Loucy (cell line): ENCODE results near the gene BAD.
"Not testable (repeated sequence)": the region's sequence is repeated elsewhere in the genome, so short reads cannot be mapped to it uniquely, and the experiment has no call there.

Experiments used
- H2AFZ ChIP-seq: fragments of 200-600 bp; sonication (generic); 2 replicates; pipeline ENCODE4 v1.6.0; 2016; ENCODE audit warnings: antibody characterized with exemption, mild to moderate bottlenecking, low read length, moderate library complexity
- H3F3A ChIP-seq: fragments of 200-600 bp; 2 replicates; pipeline ENCODE4 v1.6.0; 2016; ENCODE audit warnings: antibody characterized with exemption, low read depth, mild to moderate bottlenecking
- H3K27me3 ChIP-seq: fragments of 200-600 bp; sonication (generic); 2 replicates; pipeline ENCODE4 v1.6.1; 2014; ENCODE audit warnings: low read length, mild to moderate bottlenecking; ENCODE audit not compliant: insufficient read depth, poor library complexity, severe bottlenecking
- H3K36me3 ChIP-seq: fragments of 200-600 bp; sonication (generic); 2 replicates; pipeline ENCODE4 v1.6.1; 2016; ENCODE audit warnings: low read length; ENCODE audit not compliant: insufficient read depth
- H3K4me1 ChIP-seq: fragments of 200-600 bp; sonication (generic); 2 replicates; pipeline ENCODE4 v1.5.1; 2014; ENCODE audit warnings: low read length, mild to moderate bottlenecking; ENCODE audit not compliant: insufficient read depth, poor library complexity, severe bottlenecking
- H3K4me2 ChIP-seq: fragments of 200-600 bp; sonication (generic); 2 replicates; pipeline ENCODE4 v1.6.0; 2014; ENCODE audit warnings: antibody characterized with exemption, low read length, low read depth, mild to moderate bottlenecking; ENCODE audit not compliant: poor library complexity, severe bottlenecking
- H3K4me3 ChIP-seq: fragments of 200-600 bp; sonication (generic); 2 replicates; pipeline ENCODE4 v1.5.1; 2014; ENCODE audit warnings: low read length, mild to moderate bottlenecking, mixed read lengths; ENCODE audit not compliant: poor library complexity, severe bottlenecking
- H3K79me2 ChIP-seq: fragments of 200-600 bp; sonication (generic); 2 replicates; pipeline ENCODE4 v1.6.1; 2014; ENCODE audit warnings: low read length; ENCODE audit not compliant: insufficient read depth
- H3K9ac ChIP-seq: fragments of 200-600 bp; sonication (generic); 2 replicates; pipeline ENCODE4 v1.6.0; 2014; ENCODE audit warnings: mild to moderate bottlenecking, low read depth, low read length, moderate library complexity; ENCODE audit not compliant: poor library complexity, severe bottlenecking
- H3K9me2 ChIP-seq: fragments of 200-600 bp; sonication (generic); replicated peaks from 2 replicates; pipeline ENCODE4 v1.6.1; 2016; ENCODE audit warnings: low read depth, low read length, mixed read lengths
- H3K9me3 ChIP-seq: fragments of 200-600 bp; sonication (generic); 2 replicates; pipeline ENCODE4 v1.6.1; 2014; ENCODE audit warnings: mild to moderate bottlenecking, antibody characterized with exemption, low read length, low read depth; ENCODE audit not compliant: insufficient read depth
- H4K20me1 ChIP-seq: fragments of 200-600 bp; sonication (generic); 2 replicates; pipeline ENCODE4 v1.6.0; 2014; ENCODE audit warnings: antibody characterized with exemption, low read length, mild to moderate bottlenecking; ENCODE audit not compliant: insufficient read depth, poor library complexity, severe bottlenecking
- CTCF ChIP-seq: fragments of 200-600 bp; sonication (generic); conservative IDR thresholded peaks from 2 replicates; pipeline ENCODE4 v1.5.1; 2014; ENCODE audit warnings: mild to moderate bottlenecking, antibody characterized with exemption, low read length
- EZH2phosphoT487 ChIP-seq: fragments of 200-600 bp; IDR thresholded peaks from 2 replicates; pipeline ENCODE4 v1.6.1; 2018; ENCODE audit warnings: antibody characterized with exemption, mild to moderate bottlenecking, moderate library complexity, borderline replicate concordance

BAD gene

GRCh38 chr11:64316672-64317324 lies 32.3 kb upstream of the BAD start:
- peaks cover 7% of the 10 kb centered on the region; the same call in 1 of the 2 replicates for H3F3A ChIP-seq
- H3K79me2 ChIP-seq, result peaks cover 49% of the 10 kb centered on the region
- H2AFZ ChIP-seq, result peak overlapping the region; percentile 16; the same call in 1 of the 2 replicates
- no peaks in the 10 kb centered on the region for H3K9me3 ChIP-seq
- peaks cover 7% of the 10 kb centered on the region; the same call in 1 of the 2 replicates for H3K36me3 ChIP-seq
- TF ChIP-seq CTCF (no peak; the same call in 1 of the 2 replicates), EZH2phosphoT487 (no peak)
- peaks cover 17% of the 10 kb centered on the region for H3K4me1 ChIP-seq
- H4K20me1 ChIP-seq, result peaks cover 10% of the 10 kb centered on the region
- H3K4me3 ChIP-seq, result peak overlapping the region; percentile 72
- no peaks in the 10 kb centered on the region for H3K9me2 ChIP-seq
- no peaks in the 10 kb centered on the region for H3K27me3 ChIP-seq
- H3K9ac ChIP-seq, result peak overlapping the region; percentile 77
- H3K4me2 ChIP-seq, result peak overlapping the region; percentile 57

- peak overlapping the region; percentile 72 for H3K4me3 ChIP-seq
- not testable (repeated sequence) for H3K36me3 ChIP-seq, H2AFZ ChIP-seq, H3K27me3 ChIP-seq, H3F3A ChIP-seq, H3K9me2 ChIP-seq, H3K9me3 ChIP-seq
- peaks cover 11% of the 10 kb centered on the region for H4K20me1 ChIP-seq
- H3K4me2 ChIP-seq, result peak overlapping the region; percentile 57
- H3K79me2 ChIP-seq, result peaks cover 53% of the 10 kb centered on the region
- H3K4me1 ChIP-seq, result peaks cover 17% of the 10 kb centered on the region
- H3K9ac ChIP-seq, result peak overlapping the region; percentile 77
Measured at GRCh38 chr11:64315667-64316526, 31.4 kb upstream of the BAD start.

- Histone ChIP-seq H3K27me3 (no peaks in the 10 kb centered on the region), H2AFZ (no peak overlapping the region), H3K79me2 (peaks cover 52% of the 10 kb centered on the region), H3K36me3 (peaks cover 7% of the 10 kb centered on the region; the same call in 1 of the 2 replicates), H3K9me2 (no peaks in the 10 kb centered on the region), H3K4me3 (no peak overlapping the region), H3K9ac (no peak overlapping the region), H3K9me3 (no peaks in the 10 kb centered on the region), H4K20me1 (peaks cover 12% of the 10 kb centered on the region), H3K4me1 (peaks cover 12% of the 10 kb centered on the region), H3K4me2 (no peak overlapping the region), H3F3A (peaks cover 7% of the 10 kb centered on the region; the same call in 1 of the 2 replicates)
- no peak for TF ChIP-seq CTCF
- TF ChIP-seq EZH2phosphoT487, result no peak
Measured at GRCh38 chr11:64314805-64315561, 30.5 kb upstream of the BAD start.
